ENCODE data around the gene BCL2L1. TPM values are rescaled to one million over a fixed set of nuclear protein-coding genes. Genes with fewer than 3 reads are reported as not detected.

BCL2L1 gene
- polyA plus RNA-seq, 1 donor, result 58.5 TPM

GRCh38 chr20:31717478-31718201 lies 5.0 kb downstream of the BCL2L1 start:
- WGBS (ENCODE audit: insufficient coverage, low lambda C conversion rate), result no CpG with 5 or more reads among the region's 6 CpGs
- H3K4me1 ChIP-seq (ENCODE audit: control insufficient read depth, insufficient read depth, low read length), result peaks cover 44% of the 10 kb centered on the region

GRCh38 chr20:31716818-31717477 lies 5.7 kb downstream of the BCL2L1 start:
- WGBS (ENCODE audit: insufficient coverage, low lambda C conversion rate), result 100% methylated on average over 2 of the region's 5 CpGs
- Histone ChIP-seq H3K27me3 (ENCODE audit: control insufficient read depth, insufficient read depth, low read length) (no peaks in the 10 kb centered on the region), H3K4me1 (ENCODE audit: control insufficient read depth, insufficient read depth, low read length) (peaks cover 51% of the 10 kb centered on the region), H3K36me3 (ENCODE audit: control insufficient read depth, insufficient read depth, low read length) (peaks cover 36% of the 10 kb centered on the region), H3K9me3 (ENCODE audit: control insufficient read depth, low read depth, low read length) (no peaks in the 10 kb centered on the region), H3K27ac (ENCODE audit: low read length) (no peak overlapping the region), H3K4me3 (ENCODE audit: low read length) (no peak overlapping the region)
- no peak for DNase-seq

More at GRCh38 chr20:31717478-31718201, 5.0 kb downstream of the BCL2L1 start:
- peaks cover 35% of the 10 kb centered on the region for H3K36me3 ChIP-seq (ENCODE audit: control insufficient read depth, insufficient read depth, low read length)
- no peak for DNase-seq
- H3K27me3 ChIP-seq (ENCODE audit: control insufficient read depth, insufficient read depth, low read length), result no peaks in the 10 kb centered on the region
- H3K4me3 ChIP-seq (ENCODE audit: low read length), result no peak overlapping the region
- no peaks in the 10 kb centered on the region for H3K9me3 ChIP-seq (ENCODE audit: control insufficient read depth, low read depth, low read length)
- H3K27ac ChIP-seq (ENCODE audit: low read length), result no peak overlapping the region

GRCh38 chr20:31716351-31716750 lies 6.3 kb downstream of the BCL2L1 start:
- WGBS (ENCODE audit: insufficient coverage, low lambda C conversion rate), result no CpG with 5 or more reads among the region's 1 CpG
- Histone ChIP-seq H3K4me1 (ENCODE audit: control insufficient read depth, insufficient read depth, low read length) (peaks cover 56% of the 10 kb centered on the region), H3K27me3 (ENCODE audit: control insufficient read depth, insufficient read depth, low read length) (no peaks in the 10 kb centered on the region), H3K4me3 (ENCODE audit: low read length) (no peak overlapping the region), H3K36me3 (ENCODE audit: control insufficient read depth, insufficient read depth, low read length) (peaks cover 41% of the 10 kb centered on the region), H3K9me3 (ENCODE audit: control insufficient read depth, low read depth, low read length) (no peaks in the 10 kb centered on the region), H3K27ac (ENCODE audit: low read length) (no peak overlapping the region)
- DNase-seq, result no peak

GRCh38 chr20:31715766-31716165 lies 6.9 kb downstream of the BCL2L1 start:
- no peak overlapping the region for H3K27ac ChIP-seq (ENCODE audit: low read length)
- H3K36me3 ChIP-seq (ENCODE audit: control insufficient read depth, insufficient read depth, low read length), result peaks cover 46% of the 10 kb centered on the region
- peaks cover 59% of the 10 kb centered on the region for H3K4me1 ChIP-seq (ENCODE audit: control insufficient read depth, insufficient read depth, low read length)
- no peaks in the 10 kb centered on the region for H3K27me3 ChIP-seq (ENCODE audit: control insufficient read depth, insufficient read depth, low read length)
- no peak for DNase-seq
- WGBS (ENCODE audit: insufficient coverage, low lambda C conversion rate), result no CpG with 5 or more reads among the region's 3 CpGs
- H3K4me3 ChIP-seq (ENCODE audit: low read length), result no peak overlapping the region
- no peaks in the 10 kb centered on the region for H3K9me3 ChIP-seq (ENCODE audit: control insufficient read depth, low read depth, low read length)

- Histone ChIP-seq H3K4me1 (ENCODE audit: control insufficient read depth, insufficient read depth, low read length) (peaks cover 50% of the 10 kb centered on the region), H3K9me3 (ENCODE audit: control insufficient read depth, low read depth, low read length) (no peaks in the 10 kb centered on the region), H3K4me3 (ENCODE audit: low read length) (no peak overlapping the region), H3K27ac (ENCODE audit: low read length) (peak overlapping the region; percentile 38), H3K27me3 (ENCODE audit: control insufficient read depth, insufficient read depth, low read length) (no peaks in the 10 kb centered on the region), H3K36me3 (ENCODE audit: control insufficient read depth, insufficient read depth, low read length) (peaks cover 43% of the 10 kb centered on the region)
- 100% methylated on average over 1 of the region's 9 CpGs for WGBS (ENCODE audit: insufficient coverage, low lambda C conversion rate)
- DNase-seq, result peak in 1 of 2 donors; percentile 15
Measured at GRCh38 chr20:31713312-31714273, 9.1 kb downstream of the BCL2L1 start.

- H3K4me3 ChIP-seq (ENCODE audit: low read length), result no peak overlapping the region
- peaks cover 53% of the 10 kb centered on the region for H3K4me1 ChIP-seq (ENCODE audit: control insufficient read depth, insufficient read depth, low read length)
- no peaks in the 10 kb centered on the region for H3K27me3 ChIP-seq (ENCODE audit: control insufficient read depth, insufficient read depth, low read length)
- peak overlapping the region; percentile 38 for H3K27ac ChIP-seq (ENCODE audit: low read length)
- no CpG with 5 or more reads among the region's 8 CpGs for WGBS (ENCODE audit: insufficient coverage, low lambda C conversion rate)
- H3K9me3 ChIP-seq (ENCODE audit: control insufficient read depth, low read depth, low read length), result no peaks in the 10 kb centered on the region
- DNase-seq, result peak; percentile 44 to 57
- H3K36me3 ChIP-seq (ENCODE audit: control insufficient read depth, insufficient read depth, low read length), result peaks cover 41% of the 10 kb centered on the region
Measured at GRCh38 chr20:31712564-31713311, 9.9 kb downstream of the BCL2L1 start.

- no peaks in the 10 kb centered on the region for H3K27me3 ChIP-seq (ENCODE audit: control insufficient read depth, insufficient read depth, low read length)
- H3K4me1 ChIP-seq (ENCODE audit: control insufficient read depth, insufficient read depth, low read length), result peaks cover 53% of the 10 kb centered on the region
- H3K9me3 ChIP-seq (ENCODE audit: control insufficient read depth, low read depth, low read length), result no peaks in the 10 kb centered on the region
- DNase-seq, result peak in 1 of 2 donors; percentile 37
- no peak overlapping the region for H3K4me3 ChIP-seq (ENCODE audit: low read length)
- peak overlapping the region; percentile 38 for H3K27ac ChIP-seq (ENCODE audit: low read length)
- no CpG with 5 or more reads among the region's 5 CpGs for WGBS (ENCODE audit: insufficient coverage, low lambda C conversion rate)
- H3K36me3 ChIP-seq (ENCODE audit: control insufficient read depth, insufficient read depth, low read length), result peaks cover 42% of the 10 kb centered on the region
Measured at GRCh38 chr20:31712112-31712553, 10.5 kb downstream of the BCL2L1 start.

- no peak overlapping the region for H3K27ac ChIP-seq (ENCODE audit: low read length)
- peaks cover 52% of the 10 kb centered on the region for H3K4me1 ChIP-seq (ENCODE audit: control insufficient read depth, insufficient read depth, low read length)
- no peak overlapping the region for H3K4me3 ChIP-seq (ENCODE audit: low read length)
- H3K27me3 ChIP-seq (ENCODE audit: control insufficient read depth, insufficient read depth, low read length), result no peaks in the 10 kb centered on the region
- no peak for DNase-seq
- H3K36me3 ChIP-seq (ENCODE audit: control insufficient read depth, insufficient read depth, low read length), result peaks cover 45% of the 10 kb centered on the region
- H3K9me3 ChIP-seq (ENCODE audit: control insufficient read depth, low read depth, low read length), result no peaks in the 10 kb centered on the region
Measured at GRCh38 chr20:31711179-31712111, 11.2 kb downstream of the BCL2L1 start.

GRCh38 chr20:31710423-31711108 lies 12.1 kb downstream of the BCL2L1 start:
- peaks cover 61% of the 10 kb centered on the region for H3K4me1 ChIP-seq (ENCODE audit: control insufficient read depth, insufficient read depth, low read length)
- no peaks in the 10 kb centered on the region for H3K27me3 ChIP-seq (ENCODE audit: control insufficient read depth, insufficient read depth, low read length)
- DNase-seq, result no peak
- no peak overlapping the region for H3K27ac ChIP-seq (ENCODE audit: low read length)
- H3K9me3 ChIP-seq (ENCODE audit: control insufficient read depth, low read depth, low read length), result no peaks in the 10 kb centered on the region
- no CpG with 5 or more reads among the region's 5 CpGs for WGBS (ENCODE audit: insufficient coverage, low lambda C conversion rate)
- no peak overlapping the region for H3K4me3 ChIP-seq (ENCODE audit: low read length)
- peaks cover 52% of the 10 kb centered on the region for H3K36me3 ChIP-seq (ENCODE audit: control insufficient read depth, insufficient read depth, low read length)

Measured in large intestine (tissue), 3 donors.